LHCN-M2 (cell line): Measurements from ENCODE around the gene CD80. TPM values are rescaled to one million over a fixed set of nuclear protein-coding genes. Genes with fewer than 3 reads are reported as not detected.
"Not testable (repeated sequence)": the region's sequence is repeated elsewhere in the genome, so short reads cannot be mapped to it uniquely, and the experiment has no call there.

Experiments
- DNase-seq: peaks from one replicate; pipeline ENCODE4 v3.0.0-alpha.2; 2012; ENCODE audit warnings: low read depth
- total RNA-seq: library from RNA; depleted of rRNA; stranded (reverse); fragments of >200 nt; gene quantifications from 2 replicates; pipeline ENCODE4 v1.2.3, GENCODE V29; 2014

Gene CD80
- total RNA-seq, 1 experiment from 2014 or later = not detected

DNA sequence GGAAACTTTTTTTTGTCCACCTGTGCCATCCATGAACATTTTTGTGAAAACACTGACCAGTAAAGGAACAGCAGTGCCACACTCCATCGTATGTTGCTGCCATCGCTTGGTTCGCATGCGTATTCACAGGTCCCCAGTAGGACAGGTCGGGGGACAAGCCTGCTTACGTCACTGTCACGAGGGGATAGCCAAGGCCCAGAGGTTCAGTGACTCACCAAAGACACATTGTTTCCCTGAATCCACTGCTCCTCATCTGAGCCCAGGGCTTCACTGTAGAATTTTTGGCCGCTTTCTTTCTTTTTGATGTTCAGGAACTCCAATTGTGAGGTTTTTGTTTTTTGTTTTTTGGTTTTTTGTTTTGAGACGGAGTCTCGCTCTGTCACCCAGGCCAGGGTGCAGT, 25.8 kb upstream of the CD80 start:
- no peak for DNase-seq

DNA sequence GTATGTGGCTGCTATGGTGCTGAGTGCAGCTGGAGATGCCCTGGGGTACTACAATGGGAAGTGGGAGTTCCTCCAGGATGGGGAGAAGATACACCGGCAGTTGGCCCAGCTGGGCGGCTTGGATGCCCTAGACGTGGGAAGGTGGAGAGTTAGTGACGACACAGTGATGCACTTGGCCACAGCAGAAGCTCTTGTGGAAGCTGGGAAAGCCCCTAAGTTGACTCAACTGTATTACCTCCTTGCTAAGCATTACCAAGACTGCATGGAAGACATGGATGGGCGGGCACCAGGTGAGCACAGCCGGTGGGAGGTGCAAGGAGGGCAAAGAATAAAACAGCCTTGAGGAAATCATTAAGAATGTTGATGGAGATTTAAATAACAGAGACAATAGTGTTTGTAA, 22.8 kb upstream of the CD80 start:
- DNase-seq = no peak

DNA sequence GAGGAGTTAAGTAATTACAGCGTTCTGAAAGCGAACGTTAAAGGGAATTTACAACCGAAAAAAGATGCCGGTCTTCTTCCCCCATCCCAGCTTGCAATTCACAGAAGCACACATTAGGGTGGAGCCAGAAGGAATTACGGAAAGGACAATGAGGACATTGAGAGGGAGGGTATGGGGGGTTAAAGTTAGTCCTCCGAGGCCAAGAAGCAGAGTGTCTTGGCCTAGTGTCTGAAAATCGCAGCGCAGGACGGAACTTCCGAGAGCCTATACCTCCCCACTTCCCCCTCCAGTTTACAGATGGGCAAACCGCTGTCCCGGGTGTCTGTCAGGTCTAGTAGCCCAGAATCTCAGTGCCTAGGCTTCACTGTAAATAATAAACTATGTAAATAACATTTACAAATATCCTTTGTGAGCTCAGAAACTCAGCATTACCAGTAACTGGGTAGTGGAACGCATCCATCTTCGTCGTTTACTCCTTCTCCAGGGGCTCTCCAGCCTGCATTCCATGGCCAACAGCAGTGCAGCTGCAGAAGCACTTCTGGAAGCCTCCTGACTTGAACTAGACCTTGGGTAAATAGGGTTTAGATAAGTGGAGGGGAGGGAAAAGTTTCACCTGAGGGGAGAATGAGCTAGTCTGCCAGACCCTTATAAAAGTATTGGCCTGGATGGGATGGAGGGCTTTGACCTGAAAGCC, 20.8 kb upstream of the CD80 start:
- peak; percentile 59 for DNase-seq

DNA sequence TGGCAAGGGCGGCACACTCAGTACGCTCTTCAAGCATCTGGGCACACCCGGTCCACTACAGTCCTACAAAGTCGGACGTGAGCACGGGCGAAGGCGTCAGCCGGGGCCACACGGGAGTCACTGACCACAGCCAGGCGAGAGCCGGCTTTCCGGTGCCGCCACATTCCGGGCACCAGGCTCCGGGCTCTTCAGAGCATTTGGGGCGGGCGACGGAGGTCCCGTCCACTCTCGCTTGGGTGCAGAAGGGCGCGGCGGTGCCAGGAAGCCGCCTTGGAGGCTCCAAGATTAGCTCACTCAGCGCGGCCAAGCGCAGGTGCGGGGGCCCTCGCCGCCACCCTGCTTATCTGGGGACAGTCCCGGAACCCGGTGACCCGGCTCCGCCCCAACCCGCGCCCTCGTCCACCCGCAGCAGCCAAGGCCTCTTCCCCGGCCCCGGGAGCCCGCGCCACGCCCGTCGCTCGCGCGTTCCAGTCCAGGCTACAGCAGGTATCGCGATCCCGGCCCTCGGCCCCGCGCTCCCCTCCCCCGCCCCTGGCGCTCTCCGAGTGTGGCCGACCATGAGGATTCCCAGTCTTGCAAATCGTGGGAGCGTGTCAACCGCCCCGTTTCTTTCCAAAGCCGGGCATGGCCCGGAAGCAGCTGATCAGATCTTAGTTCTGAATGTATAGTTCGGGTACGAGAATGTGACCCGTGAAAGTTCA, 20.1 kb upstream of the CD80 start, which contains the start of gene ADPRH:
Gene ADPRH (plus strand): TSS at position 127 of the 701 bp plus-strand sequence. CDS start 2,678 bp downstream, outside the sequence.
- peak; percentile 78 for DNase-seq

DNA sequence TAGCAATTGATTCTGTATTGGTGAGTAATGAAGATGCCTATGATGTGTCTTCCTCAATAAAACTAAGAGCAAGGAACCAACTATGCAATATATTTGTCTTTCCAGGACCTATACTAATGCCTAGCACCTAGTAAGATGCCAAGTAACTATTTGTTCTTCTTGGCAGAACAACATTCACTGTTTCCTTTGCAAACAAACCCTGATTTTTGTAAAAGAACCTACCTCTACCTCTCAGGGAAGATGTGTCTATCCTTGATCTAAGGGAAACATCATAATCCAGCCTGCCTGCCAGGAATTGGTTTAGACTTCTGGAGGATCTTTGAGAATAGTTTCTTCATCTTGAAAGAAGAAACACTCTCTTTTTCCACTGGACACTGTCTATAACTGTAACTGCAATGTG, 16.1 kb upstream of the CD80 start:
- DNase-seq = no peak

DNA sequence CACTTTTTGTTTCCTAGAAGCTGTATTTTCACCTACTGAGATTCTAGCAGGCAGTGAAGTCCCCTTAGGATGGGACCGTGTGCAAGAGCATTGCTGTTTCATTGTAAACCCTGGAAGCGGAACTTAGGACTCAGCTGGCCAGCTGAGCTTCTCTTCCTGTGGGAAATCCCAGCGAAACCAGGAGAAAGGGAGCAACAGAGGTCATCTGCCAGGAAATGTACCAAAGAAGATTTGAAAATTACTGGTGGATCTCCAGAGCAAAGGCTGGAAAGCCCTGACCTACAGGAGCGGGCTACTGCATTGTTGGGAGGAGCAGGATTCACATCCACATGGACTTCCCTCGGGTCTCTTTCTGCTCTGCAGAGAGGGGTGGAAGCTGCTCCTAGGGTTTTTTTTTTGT, 12.3 kb upstream of the CD80 start:
- DNase-seq = no peak

DNA sequence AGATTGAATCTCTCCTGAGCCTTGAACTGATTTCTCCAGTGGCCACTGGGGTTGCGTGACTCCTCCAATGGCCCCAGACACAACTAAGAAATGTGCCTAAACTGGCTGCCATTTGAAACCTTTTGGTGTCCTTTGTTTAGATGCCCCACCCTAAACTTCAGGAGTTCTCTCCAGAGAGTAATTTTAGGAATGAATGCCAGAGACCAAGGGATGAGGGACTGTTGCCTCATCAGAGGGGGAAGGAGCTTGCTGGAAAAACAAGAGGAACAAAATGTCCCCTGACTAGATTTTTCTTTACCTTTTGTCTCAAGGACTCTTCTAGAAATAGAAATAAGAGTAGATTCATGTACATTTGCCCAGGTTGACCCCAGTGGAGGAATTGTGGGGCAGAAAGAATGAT, 11.8 kb upstream of the CD80 start:
- no peak for DNase-seq

DNA sequence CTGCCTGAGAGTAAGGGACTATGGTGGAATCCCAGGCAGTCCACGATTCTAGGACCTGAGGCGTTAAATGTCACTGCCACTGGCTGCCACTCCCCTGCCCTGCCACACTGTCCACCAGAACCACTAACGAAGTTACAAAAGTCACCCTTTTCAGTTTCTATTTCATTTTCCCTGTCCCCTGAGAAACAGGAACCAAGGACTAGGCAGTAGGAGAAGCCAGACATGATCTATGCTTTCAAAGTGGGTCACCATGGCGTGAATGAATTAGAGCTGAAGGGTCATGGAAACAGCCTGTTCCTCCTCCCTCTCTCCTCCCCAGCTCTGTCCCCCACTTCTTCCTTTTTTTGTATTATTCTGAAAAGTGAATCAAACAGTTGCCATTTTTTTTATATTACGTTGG, 10.8 kb upstream of the CD80 start:
- no peak for DNase-seq

DNA sequence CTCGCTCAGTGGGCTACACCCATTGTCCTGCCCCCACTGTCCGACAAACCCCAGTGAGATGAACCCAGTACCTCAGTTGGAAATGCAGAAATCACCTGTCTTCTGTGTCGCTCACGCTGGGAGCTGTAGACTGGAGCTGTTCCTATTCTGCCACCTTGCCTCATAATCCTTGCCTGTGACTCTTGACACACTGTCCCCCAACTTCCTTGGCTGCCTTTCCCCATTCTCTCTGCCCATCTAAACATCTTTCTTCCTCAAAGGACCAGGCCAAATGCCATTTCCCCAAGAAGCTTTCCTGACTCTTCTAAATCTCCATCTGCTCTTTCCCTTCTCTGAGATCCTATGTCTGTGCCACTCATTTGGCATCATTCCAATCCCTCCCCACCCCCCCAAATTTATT, 9.7 kb upstream of the CD80 start:
- no peak for DNase-seq

DNA sequence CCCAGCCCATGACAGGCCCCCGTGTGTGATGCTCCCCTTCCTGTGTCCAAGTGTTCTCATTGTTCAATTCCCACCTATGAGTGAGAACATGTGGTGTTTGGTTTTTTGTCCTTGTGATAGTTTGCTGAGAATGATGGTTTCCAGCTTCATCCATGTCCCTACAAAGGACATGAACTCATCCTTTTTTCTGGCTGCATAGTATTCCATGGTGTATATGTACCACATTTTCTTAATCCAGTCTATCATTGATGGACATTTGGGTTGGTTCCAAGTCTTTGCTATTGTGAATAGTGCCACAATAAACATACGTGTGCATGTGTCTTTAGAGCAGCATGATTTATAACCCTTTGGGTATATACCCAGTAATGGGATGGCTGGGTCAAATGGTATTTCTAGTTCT, 3.9 kb upstream of the CD80 start:
- DNase-seq = not testable (repeated sequence)

DNA sequence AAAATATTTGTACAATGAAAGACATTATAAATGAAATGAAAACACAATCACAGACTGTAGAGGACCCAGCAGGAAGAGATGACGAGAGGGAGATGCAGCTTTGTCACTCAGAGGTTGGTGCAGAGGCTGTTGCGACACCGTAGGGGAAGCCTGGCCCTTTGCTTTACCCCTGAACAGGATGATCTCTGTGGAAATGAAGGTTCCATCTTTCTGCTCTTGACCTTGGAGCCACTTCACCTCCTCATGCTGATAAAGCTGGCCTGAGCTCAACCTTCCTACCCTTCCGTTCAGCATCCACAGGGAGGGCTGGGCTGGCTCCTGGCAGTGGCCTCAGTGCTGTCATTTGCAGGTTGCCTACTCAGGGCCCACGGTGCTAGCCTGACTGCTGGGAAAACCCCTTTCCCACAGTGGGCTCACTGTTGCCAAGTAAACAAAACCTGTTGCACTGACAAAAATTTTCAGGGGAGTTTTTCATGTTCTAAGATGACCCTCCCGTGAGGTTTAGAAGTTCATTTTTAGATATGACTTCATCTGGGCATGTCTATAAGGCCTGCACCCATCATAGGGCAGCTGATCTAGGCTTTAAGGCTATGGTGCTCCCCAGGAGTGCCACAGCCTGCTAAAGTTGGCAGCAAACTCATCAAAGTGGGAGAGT, 3.0 kb upstream of the CD80 start:
- no peak for DNase-seq

DNA sequence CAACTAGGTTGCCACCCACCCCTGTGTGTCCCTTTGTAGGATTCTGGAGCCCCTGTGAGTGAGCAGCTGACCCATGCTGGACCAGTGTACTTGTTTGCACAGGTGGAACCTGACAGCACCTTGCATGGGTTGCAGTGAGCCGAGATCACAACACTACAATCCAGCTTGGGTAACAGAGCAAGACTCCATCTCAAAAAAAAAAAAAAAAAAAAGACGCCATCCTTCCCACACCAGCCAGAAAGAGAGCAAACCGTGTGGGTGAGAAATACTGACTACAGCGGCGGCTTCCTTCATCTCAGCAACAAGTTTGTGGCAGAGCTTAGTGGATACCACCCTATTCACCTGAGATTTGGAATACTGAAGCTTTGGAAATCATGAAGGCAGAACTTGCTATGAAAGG, 746 bp upstream of the CD80 start:
- no peak for DNase-seq

DNA sequence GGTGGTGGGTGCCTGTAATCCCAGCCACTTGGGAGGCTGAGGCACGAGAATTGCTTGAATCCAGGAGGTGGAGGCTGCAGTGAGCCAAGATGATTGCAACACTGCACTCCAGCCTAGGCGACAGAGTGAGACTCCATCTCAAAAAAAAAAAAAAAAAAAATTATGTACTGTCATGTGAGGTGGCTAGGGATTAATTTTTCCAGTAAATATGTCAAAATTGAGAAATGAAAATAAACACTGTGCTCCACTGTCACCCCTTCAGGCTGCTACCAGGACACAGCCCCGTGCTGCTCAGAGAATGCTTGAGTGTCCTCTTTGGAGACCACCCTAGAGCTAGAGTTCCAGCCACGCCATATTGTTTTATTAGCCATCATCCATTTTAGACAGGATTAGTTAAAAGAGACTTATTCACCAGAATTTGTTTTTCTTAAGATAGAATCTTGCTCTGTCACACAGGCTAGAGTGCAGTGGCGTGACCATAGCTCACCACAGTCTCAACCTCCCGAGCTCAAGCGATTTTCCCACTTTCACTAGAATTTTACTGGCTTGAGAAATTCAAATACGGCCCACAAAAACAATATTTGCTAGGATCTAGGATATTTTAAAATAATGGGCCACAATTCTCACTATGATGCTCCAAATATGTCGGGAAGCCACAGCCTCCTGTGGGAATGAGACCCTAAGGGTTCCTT, 642 bp downstream of the CD80 start:
- DNase-seq = no peak

DNA sequence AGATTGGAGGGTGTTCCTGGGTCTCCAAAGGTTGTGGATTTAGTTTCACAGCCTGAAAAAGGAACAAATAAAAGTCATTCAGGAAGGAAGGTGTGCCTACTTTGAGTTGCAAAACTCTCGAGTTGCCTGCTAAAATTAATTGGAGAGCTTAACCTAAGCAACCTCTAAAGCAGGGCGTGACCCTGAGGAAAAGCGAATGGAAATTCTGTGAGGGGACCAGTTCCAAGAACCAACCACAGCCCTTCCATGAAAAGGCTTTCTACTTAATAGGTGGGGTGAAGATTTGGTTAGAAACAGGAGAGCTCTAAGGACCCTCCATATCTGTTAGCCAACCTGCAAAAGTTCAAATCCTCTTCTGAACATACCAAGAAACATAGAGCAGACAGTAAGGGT, 1.5 kb downstream of the CD80 start:
- no peak for DNase-seq

DNA sequence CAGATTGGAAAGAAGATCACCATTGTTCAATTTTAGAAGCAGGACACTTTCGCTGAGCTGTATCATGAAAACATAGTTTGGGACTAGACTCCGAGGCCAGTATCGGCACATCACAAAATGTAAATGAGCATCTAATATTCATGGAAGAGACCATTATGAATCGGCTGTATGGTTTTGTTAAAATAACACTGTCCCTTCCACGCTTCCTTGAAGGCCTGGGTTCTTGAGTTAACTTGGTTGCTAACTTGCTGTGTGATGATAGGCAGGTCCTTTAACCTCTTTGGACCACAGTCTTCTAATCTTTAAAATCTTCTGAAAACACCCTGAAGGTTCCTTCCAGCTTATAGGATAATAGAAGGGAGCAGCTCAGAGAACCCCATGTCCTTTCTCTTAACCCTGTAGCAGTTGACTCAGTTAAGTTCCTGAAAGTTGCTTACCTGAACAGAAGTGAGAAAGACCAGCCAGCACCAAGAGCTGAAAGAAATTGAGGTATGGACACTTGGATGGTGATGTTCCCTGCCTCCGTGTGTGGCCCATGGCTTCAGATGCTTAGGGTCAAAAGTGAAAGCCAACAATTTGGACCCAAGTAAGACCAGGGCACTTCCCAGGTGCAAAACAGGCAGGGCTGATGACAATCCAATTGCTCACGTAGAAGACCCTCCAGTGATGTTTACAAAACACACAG, 2.1 kb downstream of the CD80 start:
- DNase-seq = no peak

DNA sequence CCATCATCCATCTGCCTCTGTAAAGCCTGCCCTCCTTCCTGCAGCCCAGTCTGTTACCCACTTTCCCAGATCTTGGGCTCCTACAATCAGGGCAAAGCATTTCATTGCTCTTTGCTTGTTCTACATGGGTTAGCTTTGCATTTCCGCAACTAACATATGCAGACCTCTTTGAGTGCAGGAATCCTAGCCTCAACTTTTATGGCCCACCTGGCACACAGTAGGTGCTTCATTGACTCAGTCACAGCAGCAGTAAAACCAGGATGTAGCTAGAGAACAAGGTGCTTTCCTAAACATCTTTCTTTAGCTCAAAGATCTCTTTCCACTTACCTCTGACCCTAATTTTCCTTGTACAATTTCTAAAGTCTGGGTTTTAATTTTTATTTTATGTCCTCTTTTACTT, 3.5 kb downstream of the CD80 start:
- DNase-seq = no peak

DNA sequence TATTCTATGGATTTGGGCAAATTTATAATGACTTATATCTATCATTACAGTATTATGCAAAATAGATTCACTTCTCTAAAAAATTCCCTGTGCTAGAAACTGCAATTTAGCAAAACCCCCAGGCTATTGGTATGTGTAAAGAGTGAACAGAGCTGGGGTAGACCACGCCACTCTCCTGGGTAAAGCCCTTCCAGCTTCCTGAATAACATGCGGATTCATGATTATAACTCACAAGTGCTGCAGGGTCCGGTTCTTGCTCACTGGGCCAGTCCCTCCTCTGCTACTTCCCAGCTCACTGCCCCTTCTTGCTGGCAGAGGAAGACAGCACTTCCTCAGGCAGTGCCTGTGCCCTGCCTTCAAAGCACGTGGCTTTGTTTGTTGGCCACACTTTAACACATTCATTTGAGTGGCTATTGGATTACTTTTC, 4.1 kb downstream of the CD80 start:
- DNase-seq = no peak

DNA sequence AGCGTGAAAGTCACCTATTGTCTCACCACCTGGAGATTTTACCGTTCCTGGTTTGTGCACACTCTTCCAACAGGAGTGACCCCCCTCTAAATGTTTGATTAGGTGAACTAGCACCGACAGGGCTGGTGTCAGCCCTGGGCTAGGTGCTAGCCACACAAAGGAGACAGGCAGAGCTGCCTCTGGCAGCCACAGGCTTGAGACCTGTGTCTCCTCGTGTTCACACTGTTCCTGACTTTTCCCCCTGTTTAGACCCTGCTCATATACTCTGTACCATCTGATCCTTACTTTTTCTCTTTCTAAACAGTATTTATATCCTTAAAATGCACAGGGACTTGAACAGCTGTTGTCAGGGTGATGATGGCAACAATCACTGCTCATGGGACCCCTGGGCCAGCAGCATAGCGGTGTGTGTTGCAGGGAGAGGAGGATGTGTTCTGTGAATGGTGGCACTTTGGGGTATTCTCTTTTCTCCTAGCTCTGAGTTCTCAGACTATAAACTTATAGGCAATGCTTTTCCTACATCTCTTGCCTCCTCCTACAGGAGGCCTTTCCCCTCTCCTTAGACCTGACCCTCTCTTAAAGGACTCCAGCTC, 5.5 kb downstream of the CD80 start:
- DNase-seq = no peak

DNA sequence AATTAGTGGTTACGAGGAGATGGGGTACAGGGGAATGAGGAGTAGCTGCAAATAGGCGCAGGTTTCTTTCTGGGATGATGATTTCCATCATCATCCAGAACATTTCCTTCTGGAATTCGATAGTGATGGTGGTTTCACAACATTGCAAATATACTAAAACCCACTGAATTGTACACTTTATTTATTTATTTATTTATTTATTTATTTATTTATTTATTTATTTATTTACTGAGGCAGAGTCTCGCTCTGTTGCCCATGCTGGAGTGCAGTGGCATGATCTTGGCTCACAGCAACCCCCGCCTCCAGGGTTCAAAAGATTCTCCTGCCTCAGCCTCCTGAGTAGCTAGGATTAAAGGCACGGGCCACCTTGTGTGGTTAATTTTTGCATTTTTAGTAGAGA, 6.5 kb downstream of the CD80 start:
- DNase-seq = not testable (repeated sequence)

DNA sequence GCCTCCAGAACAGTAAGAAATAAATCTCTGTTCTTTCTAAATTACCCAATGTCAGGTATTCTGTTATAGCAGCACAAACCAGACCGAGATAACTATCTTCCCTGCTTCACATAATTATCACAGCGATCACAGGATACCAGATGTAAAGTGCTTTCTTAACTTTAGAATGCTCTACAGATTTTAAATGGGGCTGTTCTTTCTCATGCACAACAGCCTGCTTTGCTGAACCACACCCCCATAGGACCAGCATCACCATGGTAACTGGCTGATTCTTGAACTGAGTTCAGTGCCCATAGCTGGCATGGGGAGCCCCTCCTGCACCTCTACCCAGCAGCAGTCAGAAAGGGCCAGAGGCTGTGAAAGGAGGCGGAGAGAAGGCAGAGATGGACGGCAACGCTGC, 7.8 kb downstream of the CD80 start:
- DNase-seq = no peak

DNA sequence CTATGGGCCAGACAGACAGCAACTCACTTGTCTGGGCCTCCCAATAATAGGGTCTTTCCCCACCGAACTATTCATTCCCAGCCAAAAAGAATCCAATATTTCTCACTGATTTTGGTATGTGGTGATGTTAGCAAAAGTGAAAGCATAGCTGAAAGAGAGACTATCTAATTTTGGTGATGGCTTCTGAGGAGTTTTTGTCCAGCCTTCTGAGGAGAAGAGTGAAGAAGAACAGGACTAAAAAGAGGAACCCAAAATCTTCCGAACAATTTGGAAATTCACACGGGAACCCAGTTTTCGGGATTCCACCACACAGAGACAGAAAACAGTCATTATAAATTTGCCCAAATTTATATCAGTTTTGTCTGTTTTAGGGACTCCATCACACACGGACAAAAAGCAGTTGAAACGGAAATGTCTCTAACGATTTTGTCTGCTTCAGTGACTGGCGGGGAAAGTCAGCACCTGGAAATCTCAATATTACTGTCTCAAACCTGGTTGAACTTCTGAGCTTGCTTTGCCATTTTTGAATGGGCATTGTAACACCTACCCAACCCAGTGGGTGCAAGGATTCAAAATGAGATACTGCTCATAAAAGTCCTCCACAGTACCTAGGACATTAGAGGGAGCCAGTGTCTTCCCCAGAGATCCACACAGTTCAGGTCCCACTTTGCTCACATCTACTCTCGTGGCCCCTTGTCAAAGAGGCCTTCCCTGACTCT, 9.1 kb downstream of the CD80 start:
- DNase-seq = no peak
